NCI-H526 treated with DMSO at 0.1 percent for 48 hours (cell line): ENCODE measurements around the gene ZNG1C.
"Not testable (repeated sequence)": the region's sequence is repeated elsewhere in the genome, so short reads cannot be mapped to it uniquely, and the experiment has no call there.

Source experiments
- DNase-seq: peaks from one replicate; lab custom pipeline; 2025; lab: John Stamatoyannopoulos, UW

The ZNG1C gene

GRCh38 chr9:68343242-68343641 lies 101.5 kb downstream of the ZNG1C start:
- not testable (repeated sequence) for DNase-seq

GRCh38 chr9:68343992-68344391 lies 102.2 kb downstream of the ZNG1C start:
- DNase-seq, result not testable (repeated sequence)
